GM21529 (cell line): ENCODE data around the gene UBL5.

Source experiments
- ATAC-seq: cut with Tn5 transposase; IDR thresholded peaks from one replicate; pipeline ENCODE4 v1.9.1; 2021; ENCODE audit not compliant: unreplicated experiment

Gene UBL5

GRCh38 chr19:9849791-9850190, 22.1 kb downstream of the UBL5 start:
- no peak for ATAC-seq

- no peak for ATAC-seq
These were observed 22.7 kb downstream of the UBL5 start for GRCh38 chr19:9850235-9850959.

GRCh38 chr19:9854282-9854846, 26.6 kb downstream of the UBL5 start:
- ATAC-seq, result no peak

GRCh38 chr19:9856609-9857008, 28.9 kb downstream of the UBL5 start:
- ATAC-seq, result no peak

GRCh38 chr19:9857076-9857721, 29.5 kb downstream of the UBL5 start:
- ATAC-seq, result no peak

- ATAC-seq, result no peak
These were observed 30.4 kb downstream of the UBL5 start for GRCh38 chr19:9857920-9858746.

- ATAC-seq, result no peak
These were observed 31.0 kb downstream of the UBL5 start for GRCh38 chr19:9858766-9859165.

DNA sequence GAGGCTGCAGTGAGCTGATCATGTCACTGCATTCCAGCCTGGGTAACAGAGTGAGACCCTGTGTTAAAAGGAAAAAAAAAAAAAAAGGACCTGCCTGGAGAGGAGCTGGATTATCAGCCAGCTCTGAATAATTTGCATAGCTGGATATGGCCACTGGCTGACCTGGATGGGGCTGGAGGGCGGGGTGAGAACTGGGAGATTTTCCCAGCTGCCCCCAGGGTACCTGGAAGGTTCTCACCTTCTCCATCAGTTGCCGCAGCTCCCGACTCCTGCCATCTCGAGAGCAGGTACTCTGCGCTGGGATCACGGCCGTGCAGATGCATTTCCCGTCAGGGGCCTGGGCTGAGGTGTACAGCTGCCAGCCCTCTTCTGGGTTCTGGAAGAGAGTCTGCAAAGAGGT, 32.7 kb downstream of the UBL5 start:
- ATAC-seq, result no peak

GRCh38 chr19:9861503-9861902, 33.8 kb downstream of the UBL5 start:
- ATAC-seq, result no peak

DNA sequence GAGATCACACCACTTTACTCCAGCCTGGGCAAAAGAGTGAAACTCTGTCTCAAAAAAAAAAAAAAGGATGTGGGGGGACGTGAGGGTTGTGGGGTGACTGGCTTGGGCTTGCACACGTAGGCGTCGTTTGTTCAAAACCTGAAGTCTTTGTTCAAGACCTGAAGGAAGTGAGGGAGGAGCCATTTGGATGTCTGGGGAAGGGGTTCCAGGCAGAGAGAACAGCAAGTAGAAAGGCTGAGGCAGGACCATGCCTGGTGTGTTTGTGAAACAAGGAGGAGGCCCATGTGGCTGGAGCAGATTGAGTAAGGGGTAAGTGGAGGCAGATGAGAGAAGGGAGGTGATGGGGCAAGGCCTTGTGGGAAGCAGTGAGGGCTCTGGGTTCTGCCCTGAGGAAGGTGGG, 35.2 kb downstream of the UBL5 start:
- ATAC-seq, result no peak

GRCh38 chr19:9863759-9864158, 36.0 kb downstream of the UBL5 start:
- no peak for ATAC-seq

GRCh38 chr19:9865732-9866501, 38.2 kb downstream of the UBL5 start:
- no peak for ATAC-seq

GRCh38 chr19:9868983-9869617, 41.4 kb downstream of the UBL5 start:
- ATAC-seq, result no peak

- ATAC-seq, result no peak
These were observed 44.1 kb downstream of the UBL5 start for GRCh38 chr19:9871626-9872338.

GRCh38 chr19:9872618-9873242, 45.0 kb downstream of the UBL5 start:
- ATAC-seq, result no peak

DNA sequence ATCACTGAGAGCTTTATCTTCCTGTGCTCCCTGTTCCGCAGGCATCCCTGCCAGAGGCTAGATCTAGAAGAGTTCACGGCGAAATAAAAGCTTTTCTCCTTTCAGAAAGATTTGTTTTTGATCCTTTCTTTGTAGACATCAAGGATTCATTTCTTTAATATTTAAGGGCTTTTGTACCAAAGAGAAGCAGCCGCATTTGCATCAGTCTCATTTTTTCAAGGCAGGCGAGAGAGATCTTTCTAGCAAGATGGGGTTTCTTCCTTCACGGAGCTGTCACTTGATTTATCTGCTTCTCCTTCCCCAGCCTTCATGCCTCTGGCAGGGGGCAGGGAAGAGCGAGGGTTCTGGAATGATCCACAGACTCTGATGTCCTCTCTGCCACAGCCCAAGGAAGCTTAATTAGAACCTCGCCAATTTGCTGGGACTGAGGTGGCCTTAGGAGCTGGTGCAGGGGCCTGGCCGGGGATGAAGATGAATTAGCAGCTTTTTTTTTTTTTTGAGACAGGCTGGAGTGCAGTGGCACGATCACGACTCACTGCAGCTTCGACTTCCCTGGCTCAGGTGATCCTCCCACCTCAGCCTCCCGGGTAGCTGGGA, 47.4 kb downstream of the UBL5 start:
- ATAC-seq, result no peak

- ATAC-seq, result no peak
These were observed 48.1 kb downstream of the UBL5 start for GRCh38 chr19:9875796-9876195.

DNA sequence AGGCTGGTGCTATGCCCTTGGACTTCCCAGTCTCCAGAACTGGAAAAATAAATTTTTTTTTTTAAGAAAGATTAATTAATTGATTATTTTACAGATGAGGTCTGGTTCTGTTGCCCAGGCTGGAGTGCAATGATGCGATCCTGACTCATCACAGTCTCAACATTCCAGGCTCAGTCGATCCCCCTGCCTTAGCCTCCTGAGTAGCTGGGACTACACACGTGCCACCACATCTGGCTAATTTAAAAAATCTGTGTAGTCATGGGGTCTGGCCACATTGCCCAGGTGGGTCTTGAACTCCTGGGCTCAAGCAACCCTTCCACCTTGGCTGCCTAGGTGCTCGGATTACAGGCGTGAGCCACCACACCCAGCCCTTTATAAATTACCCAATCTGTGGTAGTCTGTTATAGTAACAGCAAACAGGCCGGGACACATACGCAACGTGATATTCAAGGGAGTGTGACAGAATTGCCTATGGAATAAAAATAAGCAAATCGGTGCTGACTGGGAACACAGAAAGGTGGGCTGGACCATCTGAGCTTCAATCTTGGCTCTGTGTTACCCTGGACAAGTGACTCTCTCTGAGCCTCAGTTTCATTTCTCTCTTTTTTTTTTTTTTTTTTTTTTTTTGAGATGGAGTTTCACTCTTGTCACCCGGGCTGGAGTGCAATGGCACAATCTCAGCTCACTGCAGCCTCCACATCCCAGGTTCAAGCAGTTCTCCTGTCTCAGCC, 50.2 kb downstream of the UBL5 start:
- no peak for ATAC-seq
